ENCODE data around the gene SALL2. TPM values are rescaled to one million over a fixed set of nuclear protein-coding genes. Genes with fewer than 3 reads are reported as not detected.
"Not testable (repeated sequence)": the region's sequence is repeated elsewhere in the genome, so short reads cannot be mapped to it uniquely, and the experiment has no call there.

SALL2 gene
- total RNA-seq, 1 experiment from 2014 or later, result 10.9 TPM

DNA sequence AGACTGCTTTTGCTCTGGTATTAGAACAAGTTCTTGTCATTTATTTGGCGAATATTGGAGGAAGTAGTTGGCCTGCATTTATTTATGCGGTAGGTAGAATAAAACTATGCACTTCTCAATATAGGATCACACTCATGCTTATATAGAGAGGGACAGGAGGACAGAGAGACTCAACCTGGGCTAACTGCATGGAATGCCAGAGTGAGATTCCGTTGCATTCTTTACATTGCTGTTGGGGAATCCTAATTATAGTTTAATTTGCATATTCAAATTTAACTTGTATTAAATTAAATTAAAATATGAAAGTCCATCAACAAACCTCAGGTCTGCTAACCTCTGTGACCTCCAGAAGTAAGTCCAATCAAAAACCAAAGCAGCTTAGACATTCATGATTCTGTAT is 27.1 kb upstream of the SALL2 start:
- POLR2A ChIA-PET, result no interaction called here
- Histone ChIP-seq H3K4me3 (ENCODE audit: low read depth, low read length) (no peak overlapping the region), H3K36me3 (ENCODE audit: control insufficient read depth, insufficient read depth, low read length) (no peaks in the 10 kb centered on the region), H3K9me3 (no peaks in the 10 kb centered on the region), H3K4me1 (peaks cover 15% of the 10 kb centered on the region; the same call in 1 of the 2 replicates), H3K27me3 (replicated peaks; ENCODE audit: control insufficient read depth, insufficient read depth, low read length) (no peaks in the 10 kb centered on the region)
- Mint-ChIP-seq H3K9me3 (ENCODE audit: unreplicated experiment) (no peaks in the 10 kb centered on the region), H3K27ac (ENCODE audit: unreplicated experiment) (peak overlapping the region; percentile 20), H3K4me1 (ENCODE audit: low read depth, unreplicated experiment) (peaks cover 14% of the 10 kb centered on the region), H3K36me3 (ENCODE audit: insufficient read depth, unreplicated experiment) (peaks cover 6% of the 10 kb centered on the region), H3K4me3 (ENCODE audit: unreplicated experiment) (no peak overlapping the region), H3K27me3 (ENCODE audit: insufficient read depth, unreplicated experiment) (no peaks in the 10 kb centered on the region)
- CTCF ChIA-PET, result interaction anchor here (0.6 kb wide), 1 partner anchor 505 kb away, joined by 4 read pairs; no protein-coding TSS in a partner anchor
- TF ChIP-seq, protein P1, sequence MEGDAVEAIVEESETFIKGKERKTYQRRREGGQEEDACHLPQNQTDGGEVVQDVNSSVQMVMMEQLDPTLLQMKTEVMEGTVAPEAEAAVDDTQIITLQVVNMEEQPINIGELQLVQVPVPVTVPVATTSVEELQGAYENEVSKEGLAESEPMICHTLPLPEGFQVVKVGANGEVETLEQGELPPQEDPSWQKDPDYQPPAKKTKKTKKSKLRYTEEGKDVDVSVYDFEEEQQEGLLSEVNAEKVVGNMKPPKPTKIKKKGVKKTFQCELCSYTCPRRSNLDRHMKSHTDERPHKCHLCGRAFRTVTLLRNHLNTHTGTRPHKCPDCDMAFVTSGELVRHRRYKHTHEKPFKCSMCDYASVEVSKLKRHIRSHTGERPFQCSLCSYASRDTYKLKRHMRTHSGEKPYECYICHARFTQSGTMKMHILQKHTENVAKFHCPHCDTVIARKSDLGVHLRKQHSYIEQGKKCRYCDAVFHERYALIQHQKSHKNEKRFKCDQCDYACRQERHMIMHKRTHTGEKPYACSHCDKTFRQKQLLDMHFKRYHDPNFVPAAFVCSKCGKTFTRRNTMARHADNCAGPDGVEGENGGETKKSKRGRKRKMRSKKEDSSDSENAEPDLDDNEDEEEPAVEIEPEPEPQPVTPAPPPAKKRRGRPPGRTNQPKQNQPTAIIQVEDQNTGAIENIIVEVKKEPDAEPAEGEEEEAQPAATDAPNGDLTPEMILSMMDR (IDR thresholded peaks at IDR 0.05; ENCODE audit: insufficient read depth in 1 of 2, low read depth in 1 of 2, low read length in 1 of 2, severe bottlenecking in 1 of 2, unreplicated experiment in 1 of 2), result no peak
- no TSS peak for BruUV-seq (replicated peaks)
- intact Hi-C loops (cut with micrococcal nuclease; ENCODE audit: unreplicated experiment), result no loop called here
- no peak for DNase-seq

DNA sequence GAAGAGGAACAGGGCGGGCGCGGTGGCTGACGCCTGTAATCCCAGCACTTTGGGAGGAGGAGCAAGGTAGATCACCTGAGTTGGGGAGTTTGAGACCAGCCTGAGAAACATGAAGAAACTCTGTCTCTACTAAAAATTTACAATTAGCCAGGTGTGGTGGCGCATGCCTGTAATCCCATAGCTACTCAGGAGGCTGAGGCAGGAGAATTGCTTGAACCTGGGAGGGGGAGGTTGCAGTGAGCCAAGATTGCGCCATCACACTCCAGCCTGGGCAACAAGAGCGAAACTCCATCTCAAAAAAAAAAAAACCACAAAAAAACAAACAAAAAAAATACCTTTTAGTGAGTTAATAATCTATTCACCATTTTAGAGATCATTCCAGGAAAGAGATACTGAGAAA is 18.4 kb upstream of the SALL2 start:
- BruUV-seq (replicated peaks); CTCF ChIA-PET: not testable (repeated sequence)

DNA sequence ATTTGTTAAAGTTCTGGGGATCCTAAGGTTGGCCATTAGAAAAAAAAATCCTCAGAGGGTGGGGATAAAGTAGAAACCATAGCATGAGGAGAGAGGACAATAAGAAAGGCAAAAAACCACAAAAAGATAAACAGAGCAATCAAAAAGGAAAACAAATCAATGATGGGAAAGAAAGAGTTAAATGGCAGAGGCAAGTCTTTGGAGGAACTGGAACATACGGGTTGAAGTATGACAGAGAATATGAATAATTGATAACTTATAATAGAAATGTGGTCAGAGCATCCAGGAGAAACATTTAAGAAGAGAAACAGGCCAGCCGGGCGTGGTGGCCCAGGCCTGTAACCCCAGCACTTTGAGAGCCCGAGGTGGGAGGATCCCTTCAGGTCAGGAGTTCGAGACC is 17.8 kb upstream of the SALL2 start:
- no peaks in the 10 kb centered on the region for H3K36me3 ChIP-seq (ENCODE audit: control insufficient read depth, insufficient read depth, low read length)
- TF ChIP-seq, protein P1 (IDR thresholded peaks at IDR 0.05; ENCODE audit: insufficient read depth in 1 of 2, low read depth in 1 of 2, low read length in 1 of 2, severe bottlenecking in 1 of 2, unreplicated experiment in 1 of 2), result no peak
- Mint-ChIP-seq H3K27ac (ENCODE audit: unreplicated experiment) (peak overlapping the region; percentile 11), H3K9me3 (ENCODE audit: unreplicated experiment) (no peaks in the 10 kb centered on the region), H3K4me1 (ENCODE audit: low read depth, unreplicated experiment) (peaks cover 10% of the 10 kb centered on the region), H3K27me3 (ENCODE audit: insufficient read depth, unreplicated experiment) (no peaks in the 10 kb centered on the region), H3K4me3 (ENCODE audit: unreplicated experiment) (peak overlapping the region; percentile 9), H3K36me3 (ENCODE audit: insufficient read depth, unreplicated experiment) (no peaks in the 10 kb centered on the region)
- H3K27me3 ChIP-seq (replicated peaks; ENCODE audit: control insufficient read depth, insufficient read depth, low read length), result no peaks in the 10 kb centered on the region
- POLR2A ChIA-PET, result no interaction called here
- H3K9me3 ChIP-seq, result no peaks in the 10 kb centered on the region
- no peaks in the 10 kb centered on the region for H3K4me1 ChIP-seq
- no TSS peak for BruUV-seq (replicated peaks)
- DNase-seq, result no peak
- intact Hi-C loops (cut with micrococcal nuclease; ENCODE audit: unreplicated experiment), result no loop called here
- no peak overlapping the region for H3K4me3 ChIP-seq (ENCODE audit: low read depth, low read length)
- CTCF ChIA-PET, result no interaction called here

More for the DNA sequence above, 18.4 kb upstream of the SALL2 start:
- POLR2A ChIA-PET; H3K4me3 ChIP-seq (ENCODE audit: low read depth, low read length); H3K4me3 Mint-ChIP-seq (ENCODE audit: unreplicated experiment); H3K27ac Mint-ChIP-seq (ENCODE audit: unreplicated experiment); H3K36me3 Mint-ChIP-seq (ENCODE audit: insufficient read depth, unreplicated experiment); H3K4me1 ChIP-seq; H3K9me3 ChIP-seq; H3K27me3 Mint-ChIP-seq (ENCODE audit: insufficient read depth, unreplicated experiment); intact Hi-C loops (cut with micrococcal nuclease; ENCODE audit: unreplicated experiment); H3K4me1 Mint-ChIP-seq (ENCODE audit: low read depth, unreplicated experiment); H3K36me3 ChIP-seq (ENCODE audit: control insufficient read depth, insufficient read depth, low read length); H3K9me3 Mint-ChIP-seq (ENCODE audit: unreplicated experiment); DNase-seq; H3K27me3 ChIP-seq (replicated peaks; ENCODE audit: control insufficient read depth, insufficient read depth, low read length): not testable (repeated sequence)

DNA sequence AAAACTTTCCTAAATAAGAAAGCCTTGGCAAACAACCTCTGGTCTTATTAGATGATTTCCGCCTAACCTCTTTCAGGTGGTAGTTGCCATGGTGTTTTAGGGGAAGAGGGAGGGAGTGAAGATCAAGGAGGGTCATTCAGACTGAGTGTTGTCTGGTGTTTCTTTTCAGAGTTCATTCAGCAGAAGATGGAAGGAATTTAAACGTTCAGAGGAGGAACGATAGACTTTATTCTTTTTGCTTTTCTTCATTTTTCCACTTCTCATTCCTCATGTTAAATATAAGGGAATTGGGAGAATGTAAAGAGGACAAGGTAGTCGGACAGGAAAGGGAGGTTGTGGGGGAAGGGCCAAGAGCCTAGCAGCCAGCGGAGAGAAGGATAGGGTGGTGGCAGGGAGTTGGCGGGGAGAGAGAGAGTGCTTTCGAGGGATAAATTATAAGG is 17.4 kb upstream of the SALL2 start:
- Mint-ChIP-seq H3K27ac (ENCODE audit: unreplicated experiment) (peak overlapping the region; percentile 11), H3K4me3 (ENCODE audit: unreplicated experiment) (peak overlapping the region; percentile 9), H3K9me3 (ENCODE audit: unreplicated experiment) (no peaks in the 10 kb centered on the region), H3K36me3 (ENCODE audit: insufficient read depth, unreplicated experiment) (no peaks in the 10 kb centered on the region), H3K27me3 (ENCODE audit: insufficient read depth, unreplicated experiment) (no peaks in the 10 kb centered on the region), H3K4me1 (ENCODE audit: low read depth, unreplicated experiment) (peaks cover 10% of the 10 kb centered on the region)
- intact Hi-C loops (cut with micrococcal nuclease; ENCODE audit: unreplicated experiment), result no loop called here
- Histone ChIP-seq H3K36me3 (ENCODE audit: control insufficient read depth, insufficient read depth, low read length) (no peaks in the 10 kb centered on the region), H3K9me3 (no peaks in the 10 kb centered on the region), H3K4me3 (ENCODE audit: low read depth, low read length) (no peak overlapping the region), H3K4me1 (no peaks in the 10 kb centered on the region), H3K27me3 (replicated peaks; ENCODE audit: control insufficient read depth, insufficient read depth, low read length) (no peaks in the 10 kb centered on the region)
- DNase-seq, result no peak
- no TSS peak for BruUV-seq (replicated peaks)
- TF ChIP-seq, protein P1 (IDR thresholded peaks at IDR 0.05; ENCODE audit: insufficient read depth in 1 of 2, low read depth in 1 of 2, low read length in 1 of 2, severe bottlenecking in 1 of 2, unreplicated experiment in 1 of 2), result no peak
- ChIA-PET POLR2A (no interaction called here), CTCF (no interaction called here)
